Measurements from ENCODE around the gene WDPCP.
"Not testable (repeated sequence)": the region's sequence is repeated elsewhere in the genome, so short reads cannot be mapped to it uniquely, and the experiment has no call there.

WDPCP gene

DNA sequence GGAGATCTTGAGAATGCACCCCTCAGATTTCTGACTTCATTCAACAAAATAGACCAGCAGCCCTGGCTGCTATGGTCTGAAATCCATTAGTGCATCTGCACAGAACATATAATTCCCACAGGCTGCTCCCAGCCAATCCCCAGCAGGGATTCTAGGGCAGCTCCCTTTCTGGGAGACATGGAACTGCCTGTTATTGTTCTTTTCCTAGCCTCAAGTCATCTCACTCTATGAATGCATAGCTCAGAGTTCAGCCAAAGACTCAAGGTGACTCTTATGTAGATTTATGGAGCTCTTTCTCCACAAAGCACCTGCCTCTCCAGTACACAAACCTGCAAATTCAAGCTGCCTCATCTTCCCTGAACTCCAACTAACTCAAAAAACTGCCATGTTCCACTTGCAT lies 241.9 kb downstream of the WDPCP start:
- no peak for DNase-seq

- DNase-seq: no peak
Measured at GRCh38 chr2:63345285-63345633, 243.0 kb downstream of the WDPCP start.

- no peak for DNase-seq
Measured at GRCh38 chr2:63344575-63345284, 243.5 kb downstream of the WDPCP start.

DNA sequence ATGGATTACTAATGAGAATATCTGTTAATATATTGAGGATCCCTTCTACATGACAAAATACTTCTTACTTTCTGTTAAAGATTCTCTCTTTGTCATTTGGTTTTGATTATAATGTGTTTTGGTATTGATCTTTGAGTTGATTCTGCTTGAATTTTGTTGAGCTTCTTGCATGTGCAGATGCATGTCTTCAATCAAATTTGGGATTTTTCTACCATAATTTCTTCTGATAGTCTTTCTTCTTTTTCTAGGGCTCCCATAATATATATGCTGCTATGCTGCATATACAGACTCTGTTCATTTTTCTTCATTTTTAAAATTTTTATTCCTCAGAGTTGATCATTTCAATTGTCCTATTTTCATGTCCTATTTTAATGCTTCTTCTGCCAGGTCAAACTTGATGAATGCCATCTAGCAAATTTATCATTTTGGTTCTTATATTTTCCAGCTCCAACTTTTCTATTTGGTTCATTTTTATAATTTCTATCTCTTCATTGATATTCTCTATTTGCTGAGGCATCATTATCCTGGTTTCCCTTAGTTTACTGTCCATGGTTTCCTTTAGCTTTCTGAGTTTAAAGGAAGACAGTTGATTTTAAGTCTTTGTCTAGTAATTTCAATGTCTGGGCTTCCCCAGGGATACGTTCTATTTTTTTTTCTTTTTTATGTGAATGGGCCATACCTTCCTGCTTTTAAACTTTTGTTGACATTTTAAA lies 244.7 kb downstream of the WDPCP start:
- DNase-seq: no peak

DNA sequence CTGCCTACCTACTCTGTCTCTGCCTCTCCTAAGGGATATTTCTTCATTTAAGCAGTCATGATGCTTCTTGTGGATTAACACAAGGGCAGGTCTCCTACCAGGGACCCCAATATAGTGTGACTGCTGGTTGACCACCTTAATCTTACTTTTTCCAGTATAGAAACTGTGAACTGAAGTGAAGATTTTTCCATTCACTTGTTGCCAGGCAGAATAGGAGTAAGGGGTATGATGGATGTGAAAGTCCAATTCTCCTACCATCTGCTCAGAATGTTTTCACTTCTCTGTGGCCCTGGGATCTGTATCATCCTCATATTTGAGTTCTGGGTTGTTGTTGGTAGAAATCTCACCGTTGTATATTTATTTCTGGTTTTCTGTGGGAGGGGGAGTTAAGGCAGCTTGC lies 247.8 kb downstream of the WDPCP start:
- no peak for DNase-seq

DNA sequence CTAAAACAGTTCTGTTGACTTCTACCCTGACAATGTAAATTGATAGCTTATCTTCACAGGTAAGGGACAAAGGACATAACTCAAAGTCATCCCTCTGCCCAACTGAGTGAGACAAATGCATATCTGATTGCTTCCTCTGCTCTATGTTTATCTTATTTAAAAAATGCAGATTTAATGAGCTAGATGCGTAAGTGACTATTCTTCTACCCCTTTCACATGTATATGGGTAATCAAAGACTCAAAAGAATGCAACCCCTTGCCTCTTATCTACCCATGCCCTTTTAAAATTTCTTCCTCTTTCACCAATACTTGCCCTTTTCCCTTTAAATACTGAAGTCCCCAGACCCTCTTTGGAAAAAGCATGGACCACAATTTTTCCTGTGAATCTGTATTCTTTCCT lies 253.4 kb downstream of the WDPCP start:
- no peak for DNase-seq

DNA sequence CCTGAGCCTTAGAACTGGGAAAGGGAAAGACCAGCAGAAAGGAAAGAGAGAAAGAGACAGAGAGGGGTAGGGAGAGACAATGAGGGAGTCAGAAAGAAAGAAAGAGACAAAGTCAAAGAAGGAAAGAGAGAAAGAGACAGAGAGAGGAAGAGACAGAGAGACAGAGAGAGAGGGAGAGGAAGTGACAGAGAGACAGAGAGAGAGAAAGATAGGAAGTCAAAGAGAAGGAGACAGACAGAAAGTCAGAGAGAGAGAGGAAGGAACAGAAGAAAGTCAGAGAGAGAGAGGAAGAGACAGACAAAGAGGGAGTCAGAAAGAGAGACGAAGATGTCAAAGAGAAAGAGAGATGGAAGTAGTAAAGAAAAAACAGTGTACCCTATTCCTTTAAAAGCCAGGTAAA lies 261.8 kb downstream of the WDPCP start:
- DNase-seq: no peak

DNA sequence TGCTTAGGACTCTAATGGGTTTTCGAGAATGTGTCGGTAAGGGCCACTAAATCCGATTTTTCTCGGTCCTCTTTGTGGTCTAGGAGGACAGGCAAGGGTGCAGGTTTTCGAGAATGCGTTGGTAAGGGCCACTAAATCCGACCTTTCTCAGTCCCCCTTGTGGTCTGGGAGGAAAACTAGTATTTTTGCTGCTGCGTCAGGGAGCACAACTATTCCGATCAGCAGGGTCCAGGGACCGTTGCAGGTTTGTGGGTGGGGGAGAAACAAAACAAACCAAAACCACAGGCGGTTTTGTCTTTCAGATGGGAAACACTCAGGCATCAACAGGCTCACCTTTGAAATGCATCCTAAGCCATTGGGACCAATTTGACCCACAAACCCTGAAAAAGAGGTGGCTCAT lies 264.6 kb downstream of the WDPCP start:
- DNase-seq: not testable (repeated sequence)

- DNase-seq: not testable (repeated sequence)
Measured at GRCh38 chr2:63321973-63322372, 266.3 kb downstream of the WDPCP start.

DNA sequence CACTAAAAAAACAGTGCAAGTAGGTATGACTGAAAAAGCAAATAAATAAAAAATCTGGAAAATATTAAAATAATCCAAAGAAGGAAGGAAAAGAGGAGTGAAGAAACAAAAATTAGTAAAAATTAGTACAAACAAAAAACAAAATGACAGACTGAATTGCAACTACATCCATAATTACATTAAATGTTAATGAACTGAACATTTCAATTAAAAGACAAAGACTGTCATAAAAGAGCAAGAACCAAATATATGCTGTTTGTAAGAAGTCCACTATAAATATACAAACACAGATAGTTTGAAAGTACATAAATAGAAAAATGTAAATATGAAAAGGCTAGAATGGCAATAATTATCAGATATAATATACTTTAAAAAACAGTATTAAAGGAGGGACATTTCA lies 267.6 kb downstream of the WDPCP start:
- no peak for DNase-seq

DNA sequence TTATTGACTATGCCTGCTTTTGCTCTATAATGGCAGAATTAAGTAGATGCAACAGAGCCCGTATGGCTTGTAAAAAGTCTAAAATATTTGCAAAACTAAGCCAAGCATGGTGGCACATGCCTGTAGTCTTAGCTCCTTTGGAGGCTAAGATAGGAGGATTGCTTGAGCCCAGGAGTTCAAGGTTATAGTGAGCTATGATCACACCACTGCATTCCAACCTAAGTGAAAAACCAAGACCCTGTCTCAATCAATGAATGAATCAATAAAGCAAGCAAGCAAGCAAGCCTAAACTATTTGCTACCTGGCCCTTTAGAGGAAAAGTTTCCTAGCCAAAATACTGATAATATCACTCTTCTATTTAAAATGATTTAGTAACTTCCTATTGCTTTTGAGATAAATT lies 277.7 kb downstream of the WDPCP start:
- no peak for DNase-seq

- DNase-seq: no peak
Measured at GRCh38 chr2:63301481-63301880, 286.8 kb downstream of the WDPCP start.

DNA sequence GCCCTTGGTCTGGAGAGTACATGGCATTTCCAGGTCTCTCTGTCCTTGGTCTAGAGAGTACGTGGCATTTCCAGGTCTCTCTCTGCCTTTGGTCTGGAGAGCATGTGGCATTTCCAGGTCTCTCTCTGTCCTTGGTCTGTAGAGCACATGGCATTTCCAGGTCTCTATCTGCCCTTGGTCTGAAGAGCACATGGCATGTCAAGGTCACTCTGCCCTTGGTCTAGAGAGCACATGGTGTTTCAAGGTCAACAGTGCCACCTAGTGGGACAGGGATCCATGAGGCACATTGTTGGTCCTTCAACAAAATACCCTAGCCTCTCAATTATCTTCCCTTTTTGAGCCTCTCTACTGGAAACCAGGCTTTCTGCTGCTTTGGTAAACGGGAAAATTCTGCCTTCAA lies 287.4 kb downstream of the WDPCP start:
- DNase-seq: peak; percentile 27

DNA sequence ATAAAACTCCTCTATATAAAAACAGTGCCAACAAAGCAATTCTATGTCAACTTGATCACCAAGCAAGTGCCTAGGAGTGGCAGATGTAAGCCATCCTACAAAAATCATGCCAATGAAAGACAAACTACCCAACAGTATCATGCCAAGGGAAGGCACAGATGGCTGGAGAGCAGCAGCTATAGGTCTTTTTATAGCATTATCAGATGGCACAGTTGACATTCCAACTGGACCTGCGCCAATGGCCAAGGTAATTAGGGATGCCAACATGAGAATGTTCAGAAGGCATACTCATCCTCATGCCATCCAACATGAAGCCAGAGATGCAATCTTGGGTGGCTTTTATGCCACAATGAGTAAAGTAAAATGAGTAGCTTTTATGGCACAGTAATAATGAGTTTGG lies 300.3 kb downstream of the WDPCP start:
- DNase-seq: no peak

- DNase-seq: not testable (repeated sequence)
Measured at GRCh38 chr2:63286520-63286919, 301.8 kb downstream of the WDPCP start.

GRCh38 chr2:63283273-63283672 lies 305.0 kb downstream of the WDPCP start:
- DNase-seq: no peak

GRCh38 chr2:63272560-63272959 lies 315.7 kb downstream of the WDPCP start:
- no peak for DNase-seq

DNA sequence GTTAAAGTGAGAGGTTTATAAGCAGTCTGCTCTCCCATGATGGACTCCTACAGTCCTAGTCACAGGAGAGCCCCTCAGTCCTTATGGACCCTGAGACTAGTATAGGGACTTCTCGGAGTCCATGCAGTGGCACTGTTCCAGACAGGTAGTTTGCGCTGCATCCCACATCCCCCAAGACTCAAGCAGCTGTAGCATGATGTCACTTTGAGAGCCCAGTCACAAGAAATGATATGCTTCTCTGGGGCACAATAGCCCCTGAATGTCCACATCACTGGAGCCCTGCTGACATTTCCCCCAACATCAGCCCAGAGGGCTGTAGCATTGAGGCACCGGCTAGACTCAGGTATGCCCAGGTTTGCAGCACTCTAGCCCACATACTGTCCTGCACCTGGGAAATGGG lies 317.6 kb downstream of the WDPCP start:
- DNase-seq: no peak

DNA sequence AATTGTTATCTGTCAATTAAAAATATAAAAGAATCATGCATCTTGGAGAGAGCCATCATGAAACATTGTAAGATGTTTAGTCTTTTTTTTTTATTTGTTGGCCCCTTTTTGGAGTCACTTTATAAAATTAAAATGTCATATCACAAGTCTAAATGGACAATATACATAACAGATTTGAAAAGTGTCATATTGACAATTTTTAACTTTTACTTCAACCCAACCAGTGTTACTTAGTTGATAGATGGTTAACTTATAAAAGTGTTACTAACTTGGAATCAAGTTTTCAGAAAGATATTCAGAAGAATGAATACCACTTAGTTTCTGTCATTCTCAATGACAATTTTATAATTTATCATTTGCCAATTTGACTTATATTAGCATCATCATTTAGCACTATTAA lies 319.3 kb downstream of the WDPCP start:
- no peak for DNase-seq

DNA sequence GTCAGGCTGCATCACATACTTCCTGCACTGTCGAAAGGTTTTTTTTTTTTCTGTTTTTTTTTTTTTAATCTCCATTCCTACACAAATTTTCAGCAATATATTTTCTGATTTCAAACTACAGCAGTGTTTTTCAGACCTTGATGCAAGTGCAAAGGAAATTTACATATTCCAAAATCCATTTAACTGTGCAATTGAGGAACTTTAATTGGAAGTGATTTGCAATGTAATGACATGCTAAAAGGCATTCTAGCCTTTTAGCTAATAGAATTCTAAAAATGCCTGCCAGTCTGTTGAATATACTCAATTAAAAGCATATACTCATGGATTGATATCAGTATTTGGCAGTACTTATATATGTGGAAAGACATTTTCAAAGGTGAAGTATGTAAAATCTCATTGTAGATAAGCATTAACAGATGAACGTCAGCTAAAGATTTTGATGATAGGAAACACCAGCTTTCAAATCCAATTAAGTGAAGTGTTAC lies 327.1 kb downstream of the WDPCP start:
- peak; percentile 51 for DNase-seq

- DNase-seq: no peak
Measured at GRCh38 chr2:63257473-63257872, 330.8 kb downstream of the WDPCP start.

DNA sequence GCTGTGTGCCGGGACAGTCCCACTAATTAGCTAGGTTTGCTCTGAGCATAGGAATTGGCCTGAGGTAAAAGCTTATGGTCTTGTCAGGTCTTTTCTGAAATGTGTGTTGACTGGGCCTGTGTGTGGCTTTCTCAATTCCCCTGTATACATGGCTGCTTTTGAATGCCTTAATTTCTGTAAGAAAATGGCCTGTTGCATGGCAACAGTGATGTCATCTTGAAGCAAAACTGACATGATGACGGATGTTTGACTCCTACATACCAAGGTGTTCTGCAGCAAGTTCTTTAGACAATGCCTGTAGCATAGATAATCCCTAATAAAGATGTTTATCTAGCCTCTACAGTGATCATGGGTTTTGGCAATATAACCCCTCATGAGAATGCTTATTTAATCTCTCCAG lies 339.1 kb downstream of the WDPCP start:
- DNase-seq: no peak

DNA sequence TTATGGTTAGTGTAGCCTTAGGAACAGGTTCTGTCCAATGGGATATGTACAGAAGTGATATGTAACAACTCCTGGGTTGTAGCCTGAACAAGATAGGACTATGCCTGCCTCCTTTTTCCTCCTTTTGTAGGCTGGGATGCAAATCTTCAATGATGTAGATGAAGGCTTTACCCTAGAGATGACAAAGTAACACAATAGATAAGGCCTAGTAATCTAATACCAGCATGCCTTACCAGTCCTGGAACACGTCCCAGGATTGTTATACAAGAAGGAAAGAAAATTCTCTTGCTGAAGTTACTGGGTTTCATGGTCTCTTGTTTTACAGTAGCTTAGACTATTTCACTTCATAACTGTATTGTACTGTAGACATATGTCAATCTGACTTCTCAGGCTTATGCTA lies 345.5 kb downstream of the WDPCP start:
- DNase-seq: no peak

DNA sequence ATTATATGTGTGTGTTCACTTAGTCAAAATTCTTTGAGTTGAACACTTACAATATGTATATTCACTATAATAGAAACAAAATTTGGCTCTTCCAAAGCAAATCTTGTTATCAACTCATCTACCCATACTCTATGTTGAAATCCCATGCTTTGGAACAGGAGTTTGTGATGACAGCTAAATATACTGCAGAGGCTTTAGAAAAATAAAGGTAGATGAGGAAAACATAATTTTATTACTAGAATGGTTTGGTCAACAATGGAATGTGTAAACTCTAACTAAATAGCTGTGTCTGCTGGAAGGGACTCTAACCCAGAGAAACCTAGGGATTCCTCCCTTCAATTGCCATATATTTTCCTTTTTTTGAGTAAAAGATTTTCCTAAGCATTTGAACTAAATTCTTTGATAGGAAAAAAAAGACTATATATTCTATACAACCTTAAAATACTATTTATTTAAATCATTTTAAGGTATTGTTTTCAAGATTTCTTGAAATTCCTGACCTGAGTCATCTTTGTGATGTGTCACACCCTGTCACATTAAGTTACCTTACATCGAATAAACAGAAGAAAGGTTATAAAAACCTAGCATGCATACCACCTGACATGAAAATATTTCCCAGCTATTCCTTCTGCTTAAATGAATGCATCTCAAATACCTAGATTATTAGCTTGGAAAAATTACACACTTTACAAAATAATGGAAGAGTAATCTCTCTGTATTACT lies 362.2 kb downstream of the WDPCP start:
- no peak for DNase-seq

Data from NCI-H82 (cell line).